Measurements from ENCODE around the gene TMEM38B.
"Not testable (repeated sequence)": the region's sequence is repeated elsewhere in the genome, so short reads cannot be mapped to it uniquely, and the experiment has no call there.

The TMEM38B gene

GRCh38 chr9:105722099-105722498, 27.8 kb downstream of the TMEM38B start:
- Histone ChIP-seq H3K4me3 (ENCODE audit: low read depth, low read length) (no peak overlapping the region), H3K4me2 (ENCODE audit: low read length) (no peak overlapping the region), H3K27me3 (ENCODE audit: control insufficient read depth, insufficient read depth, low read length) (no peaks in the 10 kb centered on the region), H3K9me3 (ENCODE audit: control insufficient read depth, low read length) (no peaks in the 10 kb centered on the region), H2AFZ (no peak overlapping the region), H3K4me1 (no peaks in the 10 kb centered on the region), H3K36me3 (ENCODE audit: control insufficient read depth, insufficient read depth, low read length) (no peaks in the 10 kb centered on the region), H3K9ac (no peak overlapping the region), H3K79me2 (no peaks in the 10 kb centered on the region), H3K27ac (no peak overlapping the region)
- no peak for TF ChIP-seq CTCF (IDR thresholded peaks at IDR 0.05)

GRCh38 chr9:105725370-105725769, 31.0 kb downstream of the TMEM38B start:
- Histone ChIP-seq H3K4me2 (ENCODE audit: low read length) (no peak overlapping the region), H2AFZ (no peak overlapping the region), H3K36me3 (ENCODE audit: control insufficient read depth, insufficient read depth, low read length) (no peaks in the 10 kb centered on the region), H3K9me3 (ENCODE audit: control insufficient read depth, low read length) (no peaks in the 10 kb centered on the region), H3K4me1 (no peaks in the 10 kb centered on the region), H3K79me2 (no peaks in the 10 kb centered on the region), H3K27ac (no peak overlapping the region), H3K4me3 (ENCODE audit: low read depth, low read length) (no peak overlapping the region), H3K27me3 (ENCODE audit: control insufficient read depth, insufficient read depth, low read length) (no peaks in the 10 kb centered on the region), H3K9ac (no peak overlapping the region)
- TF ChIP-seq CTCF (IDR thresholded peaks at IDR 0.05) = no peak

DNA sequence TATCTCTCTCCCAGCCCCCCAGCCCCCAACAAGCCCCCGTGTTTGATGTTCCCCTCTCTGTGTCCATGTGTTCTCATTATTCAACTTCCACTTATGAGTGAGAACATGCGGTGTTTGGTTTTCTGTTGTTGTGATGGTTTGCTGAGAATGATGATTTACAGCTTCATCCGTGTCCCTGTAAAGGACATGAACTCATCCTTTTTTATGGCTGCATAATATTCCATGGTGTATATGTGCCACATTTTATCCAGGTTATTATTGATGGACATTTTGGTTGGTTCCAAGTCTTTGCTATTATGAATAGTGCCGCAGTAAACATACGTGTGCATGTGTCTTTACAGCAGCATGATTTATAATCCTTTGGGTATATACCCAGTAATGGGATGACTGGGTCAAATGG, 33.9 kb downstream of the TMEM38B start:
- H3K9ac ChIP-seq; H3K4me3 ChIP-seq (ENCODE audit: low read depth, low read length); H3K27ac ChIP-seq; H3K9me3 ChIP-seq (ENCODE audit: control insufficient read depth, low read length); H3K4me2 ChIP-seq (ENCODE audit: low read length); H2AFZ ChIP-seq; H3K36me3 ChIP-seq (ENCODE audit: control insufficient read depth, insufficient read depth, low read length); H3K27me3 ChIP-seq (ENCODE audit: control insufficient read depth, insufficient read depth, low read length); H3K79me2 ChIP-seq; H3K4me1 ChIP-seq: not testable (repeated sequence)

DNA sequence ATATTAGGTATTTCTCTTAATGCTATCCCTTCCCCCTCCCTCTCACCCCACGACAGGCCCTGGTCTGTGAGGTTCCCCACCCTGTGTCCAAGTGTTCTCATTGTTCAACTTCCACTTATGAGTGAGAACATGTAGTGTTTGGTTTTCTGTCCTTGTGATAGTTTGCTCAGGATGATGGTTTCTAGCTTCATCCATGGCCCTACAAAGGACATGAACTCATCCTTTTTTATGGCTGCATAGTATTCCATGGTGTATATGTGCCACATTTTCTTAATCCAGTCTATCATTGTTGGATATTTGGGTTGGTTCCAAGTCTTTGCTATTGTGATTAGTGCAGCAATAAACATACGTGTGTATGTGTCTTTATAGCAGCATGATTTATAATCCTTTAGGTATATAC, 37.1 kb downstream of the TMEM38B start:
- H3K9me3 ChIP-seq (ENCODE audit: control insufficient read depth, low read length); H3K36me3 ChIP-seq (ENCODE audit: control insufficient read depth, insufficient read depth, low read length); H3K4me3 ChIP-seq (ENCODE audit: low read depth, low read length); H3K9ac ChIP-seq; H3K79me2 ChIP-seq; H2AFZ ChIP-seq; H3K27me3 ChIP-seq (ENCODE audit: control insufficient read depth, insufficient read depth, low read length); H3K4me2 ChIP-seq (ENCODE audit: low read length); H3K4me1 ChIP-seq; H3K27ac ChIP-seq: not testable (repeated sequence)

DNA sequence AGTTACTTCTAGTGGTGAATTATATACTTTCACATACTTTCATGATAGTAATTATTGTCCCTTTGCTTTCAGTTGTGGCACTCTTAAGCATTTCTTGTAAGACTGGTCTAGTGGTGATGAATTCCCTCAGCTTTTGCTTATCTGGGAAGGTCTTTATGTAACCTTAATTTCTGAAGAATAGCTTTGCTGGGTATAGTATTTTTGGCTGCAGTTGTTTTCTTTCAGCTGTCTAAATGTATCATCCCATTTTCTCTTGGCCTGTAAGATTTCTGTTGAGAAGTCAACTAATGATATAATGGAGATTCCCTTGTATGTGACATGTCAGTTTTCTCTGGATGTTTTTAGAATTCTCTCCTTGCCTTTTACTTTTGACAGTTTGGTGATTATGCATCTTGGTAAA, 41.0 kb downstream of the TMEM38B start:
- Histone ChIP-seq H2AFZ (no peak overlapping the region), H3K79me2 (no peaks in the 10 kb centered on the region), H3K4me3 (ENCODE audit: low read depth, low read length) (no peak overlapping the region), H3K27me3 (ENCODE audit: control insufficient read depth, insufficient read depth, low read length) (no peaks in the 10 kb centered on the region), H3K4me2 (ENCODE audit: low read length) (no peak overlapping the region), H3K36me3 (ENCODE audit: control insufficient read depth, insufficient read depth, low read length) (no peaks in the 10 kb centered on the region), H3K9ac (no peak overlapping the region), H3K9me3 (ENCODE audit: control insufficient read depth, low read length) (no peaks in the 10 kb centered on the region), H3K27ac (no peak overlapping the region), H3K4me1 (no peaks in the 10 kb centered on the region)
- no peak for TF ChIP-seq CTCF (IDR thresholded peaks at IDR 0.05)

GRCh38 chr9:105737205-105737604, 42.9 kb downstream of the TMEM38B start:
- Histone ChIP-seq H3K4me3 (ENCODE audit: low read depth, low read length) (no peak overlapping the region), H3K27me3 (ENCODE audit: control insufficient read depth, insufficient read depth, low read length) (no peaks in the 10 kb centered on the region), H3K9me3 (ENCODE audit: control insufficient read depth, low read length) (no peaks in the 10 kb centered on the region), H3K4me2 (ENCODE audit: low read length) (no peak overlapping the region), H2AFZ (no peak overlapping the region), H3K9ac (no peak overlapping the region), H3K27ac (no peak overlapping the region), H3K4me1 (no peaks in the 10 kb centered on the region), H3K36me3 (ENCODE audit: control insufficient read depth, insufficient read depth, low read length) (no peaks in the 10 kb centered on the region), H3K79me2 (no peaks in the 10 kb centered on the region)
- no peak for TF ChIP-seq CTCF (IDR thresholded peaks at IDR 0.05)

Data from parathyroid adenoma (tissue), 2 donors.